Left lung (tissue), 10 donors: Measurements from ENCODE around the gene HDLBP. TPM values are rescaled to one million over a fixed set of nuclear protein-coding genes. Genes with fewer than 3 reads are reported as not detected.

Source experiments
- ATAC-seq: fragments of 200-7000 bp; cut with Tn5 transposase; one replicate; pipeline ENCODE4 v1.9.1; 2020; ENCODE audit warnings: moderate library complexity
- DNase-seq, 4 donors: peaks; one replicate each; pipeline ENCODE4 v3.0.0-alpha.2; 2013 to 2020
- H3K27ac ChIP-seq, 2 donors: fragments of 200-600 bp; sonication (generic) in 1 of 2; one replicate each; pipeline versions ENCODE4 v1.5.0 to v1.8.0; 2020 to 2021
- H3K27me3 ChIP-seq, 2 donors: fragments of 200-600 bp; sonication (generic) in 1 of 2; one replicate each; pipeline versions ENCODE4 v1.5.0 to v1.8.0; 2020 to 2021
- H3K36me3 ChIP-seq, 2 donors: fragments of 200-600 bp; sonication (generic) in 1 of 2; one replicate each; pipeline versions ENCODE4 v1.5.0 to v1.8.0; 2020 to 2021
- H3K4me1 ChIP-seq, 2 donors: fragments of 200-600 bp; one replicate each; pipeline ENCODE4 v1.8.0; 2021
- H3K4me3 ChIP-seq, 2 donors: fragments of 200-600 bp; sonication (generic) in 1 of 2; one replicate each; pipeline versions ENCODE4 v1.5.0 to v1.8.0; 2020 to 2021; ENCODE audit warnings: mild to moderate bottlenecking in 1 of 2
- H3K9me3 ChIP-seq, 2 donors: fragments of 200-600 bp; sonication (generic) in 1 of 2; one replicate each; pipeline versions ENCODE4 v1.5.0 to v1.8.0; 2020 to 2021
- CTCF ChIP-seq, 2 donors: fragments of 200-600 bp; sonication (generic) in 1 of 2; IDR thresholded peaks; one replicate each; pipeline versions ENCODE4 v1.5.0 to v1.8.0; 2021; ENCODE audit warnings: antibody characterized with exemption in 2 of 2
- intact Hi-C, 2 donors: fragments of 100-400 bp; cut with DNase I; formaldehyde crosslinking; loops; one replicate each; pipeline versions ENCODE4 v1.11.2 to v1.14.2; 2022
- polyA plus RNA-seq, 6 donors: library from polyadenylated mRNA; unstranded; fragments of 120-200 nt; gene quantifications; one replicate each; pipeline ENCODE4 v1.2.1, GENCODE V29; 2013; ENCODE audit not compliant: insufficient read length in 6 of 6
- total RNA-seq, 2 donors: library from RNA; stranded (reverse); fragmentation: NEBNext Ultra II Directional; extraction: Animal tissue kit (Norgen Biotek cat#: 25700); gene quantifications; one replicate each; pipeline ENCODE4 v1.2.1, GENCODE V29; 2021
- donor health status: DM: no; HTN: yes; CAD: no.
- donor health status: DM: no; HTN: no; CAD: no.

Gene HDLBP
- total and polyA plus RNA-seq, 8 donors = 369 to 567 (median 401) TPM

DNA sequence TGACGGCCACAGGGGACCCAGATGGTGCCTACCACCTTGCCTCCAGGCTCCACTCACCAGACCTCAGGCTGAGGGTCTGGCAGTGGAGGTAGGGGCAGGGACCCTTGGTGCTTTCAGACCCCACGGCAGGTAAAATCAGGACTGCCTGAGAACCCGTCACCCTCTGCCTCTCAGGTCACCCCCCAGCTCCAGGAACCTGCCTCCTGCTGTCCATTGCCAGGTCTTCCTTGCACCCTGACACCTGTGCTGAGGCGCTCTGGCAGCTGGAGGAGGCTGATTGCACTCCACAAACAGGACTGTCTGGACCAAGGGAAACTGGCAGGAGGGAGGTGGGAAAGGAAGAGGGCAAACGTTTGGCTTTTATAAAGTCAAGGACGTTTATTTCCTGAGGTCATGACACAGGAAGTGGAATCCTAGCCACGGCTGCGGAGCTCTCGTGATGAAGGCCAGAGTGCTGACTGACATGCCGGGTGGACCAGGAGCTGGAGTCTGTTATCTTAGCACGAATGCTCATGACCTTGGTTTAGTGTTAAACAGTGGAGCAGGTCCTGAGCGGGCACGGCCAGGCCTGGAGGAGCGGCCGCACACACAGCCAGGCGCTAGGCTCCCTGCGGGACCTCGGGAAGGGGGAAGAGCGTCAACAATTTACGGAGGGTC lies 86.5 kb downstream of the HDLBP start:
- no peaks in the 10 kb centered on the region for H3K9me3 ChIP-seq
- peaks cover 0 to 5% of the 10 kb centered on the region in 2 donors for H3K4me1 ChIP-seq
- no peak for ATAC-seq
- H3K27ac ChIP-seq = no peak overlapping the region
- no peak for TF ChIP-seq CTCF (IDR thresholded peaks at IDR 0.05)
- intact Hi-C loops = no loop called here
- no peaks in the 10 kb centered on the region for H3K27me3 ChIP-seq
- peaks cover 0 to 90% of the 10 kb centered on the region in 2 donors for H3K36me3 ChIP-seq
- DNase-seq = no peak
- no peak overlapping the region for H3K4me3 ChIP-seq

- Histone ChIP-seq H3K36me3 (peaks cover 0 to 83% of the 10 kb centered on the region in 2 donors), H3K4me3 (no peak overlapping the region), H3K4me1 (peaks cover 0 to 10% of the 10 kb centered on the region in 2 donors), H3K27ac (no peak overlapping the region), H3K9me3 (no peaks in the 10 kb centered on the region), H3K27me3 (no peaks in the 10 kb centered on the region)
- DNase-seq = peak in 1 of 4 donors; percentile 43
- intact Hi-C loops = no loop called here
- no peak for TF ChIP-seq CTCF (IDR thresholded peaks at IDR 0.05)
- ATAC-seq = no peak
Observed at GRCh38 chr2:241228081-241228859, 87.2 kb downstream of the HDLBP start.

GRCh38 chr2:241227594-241227993 lies 87.9 kb downstream of the HDLBP start:
- Histone ChIP-seq H3K4me3 (no peak overlapping the region), H3K27me3 (no peaks in the 10 kb centered on the region), H3K27ac (no peak overlapping the region), H3K9me3 (no peaks in the 10 kb centered on the region), H3K36me3 (peaks cover 0 to 76% of the 10 kb centered on the region in 2 donors), H3K4me1 (peaks cover 0 to 10% of the 10 kb centered on the region in 2 donors)
- intact Hi-C loops = no loop called here
- TF ChIP-seq CTCF (IDR thresholded peaks at IDR 0.05) = no peak
- ATAC-seq (no peak), DNase-seq (no peak)

DNA sequence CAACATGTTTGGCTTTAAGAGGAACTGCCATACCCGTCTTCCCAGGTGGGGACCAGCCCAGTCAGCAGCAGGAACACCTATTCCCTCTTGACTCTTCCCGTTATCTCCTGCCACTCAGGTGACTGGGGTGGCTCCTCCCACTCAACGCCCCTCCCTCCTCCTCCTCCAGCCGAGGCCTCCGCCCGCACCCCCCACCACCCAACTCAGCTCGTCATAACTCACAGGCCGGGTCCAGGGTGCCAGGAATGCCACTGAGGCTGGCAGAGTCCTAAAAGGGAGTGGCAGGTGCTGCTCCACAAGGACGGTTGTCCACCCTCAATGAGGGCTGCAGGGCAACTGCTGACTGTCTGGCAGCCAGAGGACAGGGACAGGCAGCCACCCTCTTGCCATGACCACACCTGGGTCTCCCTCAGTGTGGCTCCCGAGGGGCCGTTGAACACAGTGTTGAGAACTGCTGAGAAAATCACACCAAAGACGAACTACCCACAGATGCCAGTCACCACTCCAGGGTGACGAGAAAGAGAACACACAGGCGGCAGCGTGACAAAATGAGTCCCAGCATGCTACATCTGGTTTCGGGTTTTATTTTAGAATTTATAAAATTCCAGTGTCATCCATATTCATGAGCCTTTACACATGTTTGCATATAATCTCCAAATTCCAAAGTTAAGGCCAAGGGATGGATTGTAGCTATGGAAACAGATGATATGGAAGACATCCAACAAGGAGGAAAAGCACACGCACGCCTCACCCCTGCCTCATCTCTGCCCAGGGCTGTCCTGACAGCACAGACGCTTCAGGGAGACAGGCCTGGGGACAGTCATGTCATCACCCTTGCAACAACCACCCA lies 88.5 kb downstream of the HDLBP start:
- no peak for TF ChIP-seq CTCF (IDR thresholded peaks at IDR 0.05)
- Histone ChIP-seq H3K27me3 (no peaks in the 10 kb centered on the region), H3K36me3 (peaks cover 0 to 70% of the 10 kb centered on the region in 2 donors), H3K9me3 (no peaks in the 10 kb centered on the region), H3K4me1 (peaks cover 0 to 10% of the 10 kb centered on the region in 2 donors), H3K4me3 (no peak overlapping the region), H3K27ac (no peak overlapping the region)
- DNase-seq = peak in 1 of 4 donors; percentile 67
- ATAC-seq = no peak
- intact Hi-C loops = no loop called here
